MCF 10A (cell line): ENCODE data around the gene A4GALT. TPM values are rescaled to one million over a fixed set of nuclear protein-coding genes. Genes with fewer than 3 reads are reported as not detected.

Experiments used
- Bru-seq: library from RNA; stranded (reverse); fragments of 400-500 nt; gene quantifications from one replicate; lab custom pipeline; 2021; lab: Mats Ljungman, UMichigan
- BruChase-seq, 2 experiments: library from RNA; stranded (reverse); fragments of 400-500 nt; gene quantifications; one replicate each; lab custom pipeline; 2021; lab: Mats Ljungman, UMichigan
- BruUV-seq: library from RNA; stranded (reverse); fragments of 400-500 nt; replicated peaks from 2 replicates; lab custom pipeline; 2021; lab: Mats Ljungman, UMichigan
- CTCF ChIA-PET: fragments of 300-600 bp; sonication (Branson Sonifier 250); formaldehyde crosslinking; extraction: SDS; loops from one replicate; lab custom pipeline; 2021; ENCODE audit warnings: antibody characterized with exemption, inconsistent platforms; lab: Yijun Ruan, JAX
- POLR2A ChIA-PET: fragments of 300-600, 350-650 bp; sonication (Branson Sonifier 250); formaldehyde crosslinking; extraction: SDS; loops from one replicate; lab custom pipeline; 2020; ENCODE audit warnings: antibody characterized with exemption, inconsistent platforms; lab: Yijun Ruan, JAX
- DNase-seq: peaks from one replicate; pipeline ENCODE4 v3.0.0-alpha.2; 2018; ENCODE audit not compliant: unreplicated experiment
- H3K27ac Mint-ChIP-seq: one replicate; pipeline ENCODE4 v1.8.0; 2022; ENCODE audit warnings: mild to moderate bottlenecking, low read depth, mixed read lengths; ENCODE audit not compliant: unreplicated experiment
- H3K27me3 Mint-ChIP-seq: one replicate; pipeline ENCODE4 v1.8.0; 2022; ENCODE audit warnings: mixed read lengths; ENCODE audit not compliant: insufficient read depth, unreplicated experiment
- H3K36me3 Mint-ChIP-seq: one replicate; pipeline ENCODE4 v1.8.0; 2022; ENCODE audit warnings: mild to moderate bottlenecking, moderate library complexity, mixed read lengths; ENCODE audit not compliant: insufficient read depth, unreplicated experiment
- H3K4me1 Mint-ChIP-seq: one replicate; pipeline ENCODE4 v1.8.0; 2022; ENCODE audit warnings: mixed read lengths; ENCODE audit not compliant: insufficient read depth, unreplicated experiment
- H3K4me3 Mint-ChIP-seq: one replicate; pipeline ENCODE4 v1.8.0; 2022; ENCODE audit warnings: mild to moderate bottlenecking, moderate library complexity, mixed read lengths; ENCODE audit not compliant: unreplicated experiment
- H3K9me3 Mint-ChIP-seq: one replicate; pipeline ENCODE4 v1.8.0; 2022; ENCODE audit warnings: mixed read lengths; ENCODE audit not compliant: unreplicated experiment
- intact Hi-C: fragments of 100-400 bp; cut with micrococcal nuclease; formaldehyde crosslinking; loops from 2 replicates; pipeline ENCODE4 v1.14.1; 2022
- long read RNA-seq: library from polyadenylated mRNA; stranded (forward); transcript quantifications from one replicate; pipeline ENCODE4 v2.0.0, GENCODE V29; 2022
- total RNA-seq: library from RNA; stranded (reverse); gene quantifications from 2 replicates; pipeline ENCODE4 v1.2.3, GENCODE V29; 2022
- TF ChIP-seq, protein P1 (sequence below): fragments of 200-600 bp; IDR thresholded peaks from one replicate; pipeline ENCODE4 v1.8.0; 2022; ENCODE audit warnings: antibody characterized with exemption, mild to moderate bottlenecking; ENCODE audit not compliant: unreplicated experiment

A4GALT gene, protein sequence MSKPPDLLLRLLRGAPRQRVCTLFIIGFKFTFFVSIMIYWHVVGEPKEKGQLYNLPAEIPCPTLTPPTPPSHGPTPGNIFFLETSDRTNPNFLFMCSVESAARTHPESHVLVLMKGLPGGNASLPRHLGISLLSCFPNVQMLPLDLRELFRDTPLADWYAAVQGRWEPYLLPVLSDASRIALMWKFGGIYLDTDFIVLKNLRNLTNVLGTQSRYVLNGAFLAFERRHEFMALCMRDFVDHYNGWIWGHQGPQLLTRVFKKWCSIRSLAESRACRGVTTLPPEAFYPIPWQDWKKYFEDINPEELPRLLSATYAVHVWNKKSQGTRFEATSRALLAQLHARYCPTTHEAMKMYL
- total RNA-seq (8.7 and 12.3 TPM in 2 replicates), Bru-seq, nascent RNA (percentile 49 among the genes with signal in this experiment), BruChase-seq, experiment 1, labeled RNA remaining after a 6-hour chase (percentile 52 among the genes with signal in this experiment), BruChase-seq, experiment 2, labeled RNA remaining after a 2-hour chase (percentile 57 among the genes with signal in this experiment)
- long read RNA-seq, transcript A4GALT-206 (3 exons, 2,141 nt) = major isoform, 5 of 11 reads
- long read RNA-seq, partial matches to known transcripts = 0 of 11 reads
- long read RNA-seq, other reads (novel, unspliced or antisense) = 1 of 11 reads

DNA sequence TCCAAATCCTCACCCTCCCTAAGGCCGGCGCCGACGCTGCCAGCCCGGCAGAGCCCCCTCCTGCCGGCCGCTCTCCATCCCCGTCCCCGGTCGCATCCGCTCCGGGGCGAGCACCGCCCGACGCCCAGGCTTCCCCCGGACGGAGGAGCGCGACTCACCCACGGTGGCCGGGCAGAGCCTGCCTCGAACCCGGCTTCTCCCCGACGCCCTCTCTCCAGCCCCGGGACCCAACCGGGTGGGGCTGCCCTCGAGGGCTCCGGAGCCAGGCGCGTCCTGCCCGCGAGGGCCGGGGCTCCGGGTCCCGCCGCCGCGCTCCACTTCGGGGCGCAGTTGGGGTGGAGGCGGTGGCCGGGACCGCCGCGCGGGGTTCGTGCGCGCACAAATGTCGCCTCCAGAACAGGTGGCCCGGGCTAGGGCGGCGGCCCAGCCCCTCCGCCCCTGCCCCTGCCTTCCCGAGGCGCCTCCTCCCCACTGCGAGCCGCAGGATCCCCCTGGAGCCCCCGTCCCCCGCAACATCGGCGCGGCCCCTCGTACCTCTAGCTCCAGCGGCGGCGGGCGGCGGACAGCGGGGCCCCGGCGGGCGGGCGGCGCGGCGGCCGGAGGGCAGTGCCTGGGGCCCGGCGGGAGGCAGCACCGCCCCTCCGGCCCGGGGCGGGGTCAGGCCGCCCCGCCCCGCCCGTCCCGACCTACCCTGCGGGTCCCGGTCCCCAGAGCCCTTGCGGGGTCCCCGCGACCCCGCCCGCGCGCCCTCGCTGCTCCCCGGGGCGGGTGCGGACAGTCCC is at the start of gene A4GALT:
A4GALT (minus strand) TSS at position 608 of the 782 bp plus-strand sequence. CDS start 26,919 bp downstream, outside the sequence.
- H3K27ac Mint-ChIP-seq = peak within 1 kb of the TSS; percentile 47
- TF ChIP-seq, protein P1, sequence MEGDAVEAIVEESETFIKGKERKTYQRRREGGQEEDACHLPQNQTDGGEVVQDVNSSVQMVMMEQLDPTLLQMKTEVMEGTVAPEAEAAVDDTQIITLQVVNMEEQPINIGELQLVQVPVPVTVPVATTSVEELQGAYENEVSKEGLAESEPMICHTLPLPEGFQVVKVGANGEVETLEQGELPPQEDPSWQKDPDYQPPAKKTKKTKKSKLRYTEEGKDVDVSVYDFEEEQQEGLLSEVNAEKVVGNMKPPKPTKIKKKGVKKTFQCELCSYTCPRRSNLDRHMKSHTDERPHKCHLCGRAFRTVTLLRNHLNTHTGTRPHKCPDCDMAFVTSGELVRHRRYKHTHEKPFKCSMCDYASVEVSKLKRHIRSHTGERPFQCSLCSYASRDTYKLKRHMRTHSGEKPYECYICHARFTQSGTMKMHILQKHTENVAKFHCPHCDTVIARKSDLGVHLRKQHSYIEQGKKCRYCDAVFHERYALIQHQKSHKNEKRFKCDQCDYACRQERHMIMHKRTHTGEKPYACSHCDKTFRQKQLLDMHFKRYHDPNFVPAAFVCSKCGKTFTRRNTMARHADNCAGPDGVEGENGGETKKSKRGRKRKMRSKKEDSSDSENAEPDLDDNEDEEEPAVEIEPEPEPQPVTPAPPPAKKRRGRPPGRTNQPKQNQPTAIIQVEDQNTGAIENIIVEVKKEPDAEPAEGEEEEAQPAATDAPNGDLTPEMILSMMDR = no peak
- ChIA-PET POLR2A (interaction anchor here (0.6 to 1.6 kb wide), 3 partner anchors 32 to 538 kb away, joined by 3 to 8 read pairs (median 3); no protein-coding TSS in a partner anchor), CTCF (no interaction called here)
- H3K4me3 Mint-ChIP-seq = peak within 1 kb of the TSS; percentile 73
- intact Hi-C loops = loop anchor here (1.0 kb wide), 1 partner anchor 34 kb away; no protein-coding TSS in a partner anchor
- no peaks in the 10 kb centered on the region for H3K9me3 Mint-ChIP-seq
- H3K36me3 Mint-ChIP-seq = peaks cover 9% of the 10 kb centered on the region
- no TSS peak for BruUV-seq
- H3K4me1 Mint-ChIP-seq = peaks cover 19% of the 10 kb centered on the region
- DNase-seq = no peak
- no peaks in the 10 kb centered on the region for H3K27me3 Mint-ChIP-seq

GRCh38 chr22:42770448-42770726 is 49.7 kb upstream of the A4GALT start:
- ChIA-PET POLR2A (interaction anchor here (0.9 kb wide), 1 partner anchor 9 kb away, joined by 3 read pairs; no protein-coding TSS in a partner anchor), CTCF (no interaction called here)
- BruUV-seq = no TSS peak
- no peak for DNase-seq
- TF ChIP-seq, protein P1 = no peak
- Mint-ChIP-seq H3K4me1 (peaks cover 5% of the 10 kb centered on the region), H3K27ac (peak overlapping the region; percentile 51), H3K36me3 (no peaks in the 10 kb centered on the region), H3K4me3 (no peak overlapping the region), H3K9me3 (no peaks in the 10 kb centered on the region), H3K27me3 (no peaks in the 10 kb centered on the region)
- intact Hi-C loops = no loop called here

DNA sequence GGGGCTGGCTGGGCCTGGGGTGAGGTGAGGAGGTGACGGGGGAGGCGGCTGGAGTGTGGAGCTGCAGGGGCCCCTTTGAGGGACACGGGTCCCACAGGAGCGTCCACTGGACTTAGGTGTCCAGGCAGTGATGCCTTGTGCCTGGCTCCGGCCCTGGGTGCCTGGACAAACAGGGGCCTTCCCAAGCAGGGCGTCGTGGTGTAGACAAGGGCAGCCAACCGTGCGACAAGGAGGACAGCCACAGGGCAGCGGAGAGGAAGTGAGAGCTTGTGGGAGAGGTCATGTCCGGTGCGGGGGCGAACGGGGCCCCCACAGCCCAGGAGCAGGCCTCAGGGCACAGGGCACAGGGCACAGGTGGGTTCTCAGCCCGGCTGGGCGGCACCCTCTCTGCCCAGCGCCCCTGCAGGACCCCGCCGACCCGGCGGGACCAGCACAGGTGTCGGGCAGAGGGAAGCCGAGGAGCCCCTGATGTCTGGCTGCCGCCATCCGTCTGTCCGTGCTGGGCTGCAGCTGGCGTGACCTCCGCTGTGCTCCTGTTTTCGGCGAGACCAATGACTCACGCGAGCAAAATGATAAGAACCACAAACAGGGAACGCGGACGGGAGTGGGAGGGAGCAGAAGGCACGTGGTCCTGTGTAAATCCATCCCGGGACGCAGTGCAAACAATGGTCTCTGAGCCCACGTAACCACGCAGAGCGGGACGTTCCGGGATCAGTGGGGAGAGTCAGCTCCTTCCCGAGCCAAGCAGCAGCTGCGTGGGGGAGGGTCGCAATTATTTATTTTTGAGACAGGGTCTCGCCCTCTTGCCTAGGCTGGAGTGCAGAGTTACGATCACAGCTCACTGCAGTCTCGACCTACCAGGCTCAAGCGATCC is 49.1 kb upstream of the A4GALT start:
- Mint-ChIP-seq H3K4me3 (no peak overlapping the region), H3K27me3 (no peaks in the 10 kb centered on the region), H3K9me3 (no peaks in the 10 kb centered on the region), H3K27ac (no peak overlapping the region), H3K4me1 (peaks cover 5% of the 10 kb centered on the region), H3K36me3 (no peaks in the 10 kb centered on the region)
- TF ChIP-seq, protein P1 = no peak
- BruUV-seq = no TSS peak
- intact Hi-C loops = no loop called here
- no peak for DNase-seq
- ChIA-PET CTCF (no interaction called here), POLR2A (interaction anchor here (0.6 kb wide), 1 partner anchor 9 kb away, joined by 3 read pairs; no protein-coding TSS in a partner anchor)
